Forelimb muscle (tissue), 1 donor: ENCODE measurements around the gene CREM. TPM values are rescaled to one million over a fixed set of nuclear protein-coding genes. Genes with fewer than 3 reads are reported as not detected.
"Not testable (repeated sequence)": the region's sequence is repeated elsewhere in the genome, so short reads cannot be mapped to it uniquely, and the experiment has no call there.

Experiments
- DNase-seq: peaks from one replicate; pipeline ENCODE4 v3.0.0-alpha.2; 2013; ENCODE audit warnings: low read depth
- polyA plus RNA-seq: library from polyadenylated mRNA; unstranded; fragments of 120-200 nt; gene quantifications from one replicate; pipeline ENCODE4 v1.2.1, GENCODE V29; 2013; ENCODE audit not compliant: insufficient read length

The CREM gene
- polyA plus RNA-seq: 49.3 TPM

- DNase-seq: peak; percentile 90
Measured at GRCh38 chr10:35126530-35127288, at the start of gene CREM. CREM (plus strand) TSS chr10:35126846; CDS start chr10:35137836, 10,990 bp downstream.

GRCh38 chr10:35079265-35079664 is 47.4 kb upstream of the CREM start:
- DNase-seq: no peak

- DNase-seq: no peak
Measured at GRCh38 chr10:35079763-35080162, 46.9 kb upstream of the CREM start.

- DNase-seq: not testable (repeated sequence)
Measured at GRCh38 chr10:35080261-35080660, 46.4 kb upstream of the CREM start.

GRCh38 chr10:35083242-35083641 is 43.4 kb upstream of the CREM start:
- DNase-seq: no peak

- no peak for DNase-seq
Measured at GRCh38 chr10:35089611-35090161, 37.0 kb upstream of the CREM start.

GRCh38 chr10:35090162-35090954 is 36.3 kb upstream of the CREM start, which contains the start of gene CUL2:
CUL2 (minus strand) TSS chr10:35090341; CDS start chr10:35071317, 19,024 bp downstream.
- DNase-seq: peak; percentile 76

GRCh38 chr10:35091994-35092790 is 34.5 kb upstream of the CREM start:
- no peak for DNase-seq

GRCh38 chr10:35092851-35093250 is 33.8 kb upstream of the CREM start:
- DNase-seq: no peak

GRCh38 chr10:35096312-35096711 is 30.3 kb upstream of the CREM start:
- DNase-seq: no peak

GRCh38 chr10:35097510-35097909 is 29.1 kb upstream of the CREM start:
- DNase-seq: no peak

- no peak for DNase-seq
Measured at GRCh38 chr10:35103882-35104281, 22.8 kb upstream of the CREM start.

GRCh38 chr10:35112571-35112970 is 14.1 kb upstream of the CREM start:
- DNase-seq: no peak

GRCh38 chr10:35119378-35119777 is 7.3 kb upstream of the CREM start:
- DNase-seq: no peak

- DNase-seq: no peak
Measured at GRCh38 chr10:35124540-35124939, 2.1 kb upstream of the CREM start.

- no peak for DNase-seq
Measured at GRCh38 chr10:35126062-35126529, 550 bp upstream of the CREM start.

GRCh38 chr10:35127289-35127891 is 744 bp downstream of the CREM start:
- peak; percentile 14 for DNase-seq

GRCh38 chr10:35129185-35129674 is 2.6 kb downstream of the CREM start:
- DNase-seq: no peak

- no peak for DNase-seq
Measured at GRCh38 chr10:35130663-35131062, 4.0 kb downstream of the CREM start.

- DNase-seq: no peak
Measured at GRCh38 chr10:35132727-35133126, 6.1 kb downstream of the CREM start.

- DNase-seq: no peak
Measured at GRCh38 chr10:35133586-35133985, 6.9 kb downstream of the CREM start.
